ENCODE data around the gene FNDC3B.

GRCh38 chr3:172334671-172335207 lies 295.4 kb downstream of the FNDC3B start:
- no peak for TF ChIP-seq ZNF155 (tag by site-specific recombination; IDR thresholded peaks at IDR 0.05)
- no peak for TF ChIP-seq ZNF174 (tag by site-specific recombination; IDR thresholded peaks at IDR 0.05)
- TF ChIP-seq CTCF (tag by site-specific recombination; IDR thresholded peaks at IDR 0.05) = no peak
- TF ChIP-seq ZNF311 (tag by site-specific recombination; IDR thresholded peaks at IDR 0.05; ENCODE audit: borderline replicate concordance) = no peak
